Activated T-cell treated with anti-CD3 and anti-CD28 coated beads for 48 hours (primary cell): Measurements from ENCODE around the gene SMIM1.
A peak's percentile ranks its signal among the peaks of the same experiment; 100 is the strongest.
"Not testable (repeated sequence)": the region's sequence is repeated elsewhere in the genome, so short reads cannot be mapped to it uniquely, and the experiment has no call there.

Experiments used
- DNase-seq: peaks from one replicate; pipeline ENCODE4 v3.0.0-alpha.2; 2020; ENCODE audit warnings: low read depth

The SMIM1 gene

GRCh38 chr1:3736708-3737107 lies 35.8 kb upstream of the SMIM1 start:
- no peak for DNase-seq

GRCh38 chr1:3738943-3739342 lies 33.6 kb upstream of the SMIM1 start:
- no peak for DNase-seq

GRCh38 chr1:3740042-3740441 lies 32.5 kb upstream of the SMIM1 start:
- no peak for DNase-seq

GRCh38 chr1:3740752-3741151 lies 31.8 kb upstream of the SMIM1 start:
- no peak for DNase-seq

DNA sequence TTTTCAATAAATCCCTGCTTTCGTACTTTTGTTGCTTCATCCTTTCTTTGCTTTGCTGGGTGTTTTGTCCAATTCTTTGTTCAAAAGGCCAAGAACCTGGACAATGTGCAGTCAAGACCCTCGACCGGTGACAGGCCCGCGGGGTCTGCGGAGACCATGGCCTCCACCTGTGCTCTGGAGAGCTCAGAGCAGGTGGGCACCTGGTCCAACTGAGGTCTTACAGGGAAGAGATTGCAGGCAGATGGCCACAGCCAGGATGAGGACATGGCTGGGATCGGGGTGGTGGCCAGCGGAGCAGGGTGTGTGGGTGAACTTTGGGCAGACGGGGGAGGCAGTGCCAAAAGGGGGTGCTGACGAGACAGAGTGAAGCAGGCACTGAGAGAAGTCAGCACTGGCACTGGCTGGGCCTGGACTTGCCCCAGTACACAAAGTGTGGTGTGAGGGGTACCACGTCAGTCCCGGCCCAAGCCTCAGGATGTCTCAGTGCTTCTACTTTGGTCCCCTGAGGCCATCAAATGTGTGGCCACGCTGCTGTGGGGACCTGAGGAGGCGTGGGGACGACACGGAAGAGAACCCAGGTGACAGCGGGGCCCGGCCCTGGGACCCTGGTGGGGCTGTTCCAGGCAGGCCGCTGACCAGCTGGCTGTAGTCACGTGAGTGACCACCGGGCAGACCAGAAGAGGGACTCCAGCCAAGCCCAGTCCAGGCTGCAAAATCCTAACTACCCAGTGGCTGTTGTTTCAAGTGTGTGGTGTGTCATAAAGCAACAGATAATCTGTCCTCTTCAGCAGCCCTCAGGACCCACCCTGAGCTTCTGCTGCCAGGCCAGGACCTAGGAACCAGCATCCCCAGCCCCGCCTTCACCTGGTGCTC lies 30.7 kb upstream of the SMIM1 start:
- DNase-seq = no peak

DNA sequence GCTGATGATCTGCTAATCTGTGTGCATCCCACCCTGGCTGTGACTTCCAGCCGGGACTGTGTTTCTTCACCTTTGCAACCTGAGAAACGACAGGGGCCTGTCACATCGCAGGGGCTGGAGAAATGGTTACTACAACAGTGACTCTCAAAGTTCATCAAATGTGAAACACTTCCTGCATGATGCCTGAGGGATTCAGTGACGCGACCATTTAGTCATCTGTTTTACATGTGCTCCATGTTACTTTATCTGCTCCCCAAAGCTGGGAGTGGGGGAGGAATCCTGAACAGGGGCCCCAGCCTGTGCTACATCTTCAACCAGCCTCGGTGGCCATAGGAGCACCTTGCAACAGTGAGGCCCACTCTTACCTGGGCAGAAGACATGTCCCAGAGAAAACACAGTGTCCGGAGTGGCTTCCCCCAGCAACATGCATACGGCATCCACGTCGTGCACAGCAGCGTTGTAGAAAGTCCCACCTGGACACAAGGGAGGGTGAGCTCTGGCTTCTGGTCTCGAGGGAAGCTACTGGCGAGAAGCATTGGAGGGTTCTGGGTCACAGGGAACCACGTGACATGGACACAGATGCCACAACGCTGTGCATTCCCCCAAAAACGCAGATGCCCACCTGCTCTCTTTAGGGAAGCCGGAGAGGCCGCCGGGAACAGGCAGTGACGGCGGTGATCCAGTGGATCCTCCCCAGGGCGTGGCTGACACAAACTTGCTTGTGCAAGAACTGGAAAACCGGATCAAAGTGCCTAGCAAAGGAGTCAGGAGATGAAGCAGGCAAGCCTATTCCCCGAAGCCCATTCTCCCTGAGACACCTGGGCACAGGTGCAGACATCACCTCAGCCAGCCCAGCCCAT lies 29.9 kb upstream of the SMIM1 start:
- DNase-seq = no peak

GRCh38 chr1:3743421-3743820 lies 29.1 kb upstream of the SMIM1 start:
- DNase-seq = no peak

GRCh38 chr1:3743826-3744225 lies 28.7 kb upstream of the SMIM1 start:
- no peak for DNase-seq

DNA sequence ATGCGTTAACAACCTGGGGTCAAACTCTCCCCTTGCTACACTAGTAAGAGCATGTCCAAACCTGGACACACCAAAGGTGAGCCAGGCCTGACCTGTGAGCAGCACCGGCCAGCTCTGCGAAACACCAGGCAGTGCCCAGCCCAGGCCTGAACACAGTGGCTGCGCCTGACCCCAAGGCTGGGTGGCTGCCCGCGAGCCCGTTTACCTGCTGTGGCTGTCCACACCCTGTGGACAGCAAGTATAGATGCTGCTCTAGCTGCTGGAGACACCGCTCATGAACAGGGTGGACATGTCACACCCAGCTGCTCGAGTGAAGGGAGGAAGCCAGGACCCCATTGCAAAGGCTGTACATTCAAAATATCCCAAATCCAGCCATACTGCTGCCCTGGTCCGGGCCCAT lies 27.9 kb upstream of the SMIM1 start:
- DNase-seq = no peak

DNA sequence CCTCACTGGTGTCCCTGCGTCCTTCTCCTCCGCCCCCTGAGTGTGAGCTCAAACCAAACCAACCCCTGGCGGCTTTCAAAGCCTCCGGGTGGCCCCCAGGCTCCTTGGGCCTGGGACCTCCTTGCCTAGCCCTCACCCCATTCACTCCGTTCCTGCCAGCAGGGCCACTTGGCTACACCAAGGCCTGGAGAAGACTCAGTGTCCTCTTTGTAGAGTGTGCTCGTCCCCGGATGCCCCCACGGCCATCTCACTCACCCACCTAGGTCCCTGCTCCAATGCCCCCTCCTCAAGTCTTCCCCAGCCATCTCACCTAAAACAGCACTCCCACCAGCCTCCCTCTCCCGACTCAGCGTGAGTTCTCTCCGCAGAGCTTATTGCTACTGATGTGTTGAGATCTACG lies 27.5 kb upstream of the SMIM1 start:
- no peak for DNase-seq

- DNase-seq = no peak
Measured at GRCh38 chr1:3745590-3746381, 26.8 kb upstream of the SMIM1 start.

- no peak for DNase-seq
Measured at GRCh38 chr1:3746389-3746829, 26.1 kb upstream of the SMIM1 start.

DNA sequence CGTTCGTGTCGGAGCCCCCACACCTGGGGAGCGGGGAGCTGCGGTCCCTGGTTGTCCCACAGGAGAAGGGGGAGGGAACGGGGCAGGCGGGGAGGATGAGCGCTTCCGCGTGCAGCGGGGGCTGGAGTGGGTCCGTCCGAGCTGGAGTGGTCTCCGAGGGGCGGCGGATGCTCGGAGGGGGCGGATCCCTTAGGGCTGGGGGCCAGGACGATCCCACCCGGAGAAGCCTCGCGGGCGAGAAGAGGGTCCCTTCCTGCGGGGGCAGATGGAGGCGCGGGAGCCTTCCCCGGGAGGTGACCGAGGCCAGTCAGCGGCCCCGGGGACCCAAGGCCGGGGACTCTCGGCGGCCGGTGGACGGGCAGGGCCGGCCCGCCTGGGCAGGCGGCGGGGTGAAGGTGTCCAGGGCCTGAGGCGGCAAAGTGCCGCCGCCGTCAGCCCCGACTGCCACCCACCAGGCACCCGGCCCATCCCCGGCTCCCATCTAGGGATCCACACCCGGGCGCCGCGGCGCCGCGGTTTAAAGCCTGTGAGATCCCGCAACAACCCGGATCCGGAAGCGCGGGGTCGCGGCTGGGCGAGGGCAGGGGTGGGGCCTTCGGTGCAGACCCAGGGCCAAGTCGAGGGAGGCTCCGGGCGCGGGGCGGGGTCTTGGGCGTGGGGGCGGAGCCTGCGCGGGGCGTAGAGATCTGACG lies 25.6 kb upstream of the SMIM1 start:
- peak; percentile 88 for DNase-seq

- no peak for DNase-seq
Measured at GRCh38 chr1:3747522-3747848, 25.1 kb upstream of the SMIM1 start.

- no peak for DNase-seq
Measured at GRCh38 chr1:3747903-3748302, 24.6 kb upstream of the SMIM1 start.

DNA sequence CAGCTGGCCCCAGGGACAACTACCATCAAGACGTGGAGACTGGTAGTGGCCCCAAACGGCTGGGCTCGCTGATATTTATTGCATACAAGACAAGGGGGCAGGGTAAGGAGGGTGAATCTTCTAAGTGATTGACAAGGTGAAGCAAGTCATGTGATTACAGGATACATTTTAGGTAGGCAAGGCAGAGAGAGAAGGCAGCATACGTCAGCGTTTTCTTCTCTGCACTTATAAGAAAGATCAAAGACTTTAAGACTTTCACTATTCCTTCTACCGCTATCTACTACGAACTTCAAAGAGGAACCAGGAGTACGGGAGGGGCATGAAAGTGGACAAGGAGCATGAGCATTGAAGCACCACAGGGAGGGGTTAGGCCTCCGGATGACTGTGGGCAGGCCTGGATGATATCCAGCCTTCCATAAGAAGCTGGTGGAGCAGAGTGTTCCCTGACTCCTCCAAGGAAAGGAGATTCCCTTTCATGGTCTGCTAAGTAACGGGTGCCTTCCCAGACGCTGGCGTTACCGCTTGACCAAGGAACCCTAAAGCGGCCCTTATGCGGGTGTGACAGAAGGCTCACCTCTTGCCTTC lies 24.1 kb upstream of the SMIM1 start:
- DNase-seq = not testable (repeated sequence)

DNA sequence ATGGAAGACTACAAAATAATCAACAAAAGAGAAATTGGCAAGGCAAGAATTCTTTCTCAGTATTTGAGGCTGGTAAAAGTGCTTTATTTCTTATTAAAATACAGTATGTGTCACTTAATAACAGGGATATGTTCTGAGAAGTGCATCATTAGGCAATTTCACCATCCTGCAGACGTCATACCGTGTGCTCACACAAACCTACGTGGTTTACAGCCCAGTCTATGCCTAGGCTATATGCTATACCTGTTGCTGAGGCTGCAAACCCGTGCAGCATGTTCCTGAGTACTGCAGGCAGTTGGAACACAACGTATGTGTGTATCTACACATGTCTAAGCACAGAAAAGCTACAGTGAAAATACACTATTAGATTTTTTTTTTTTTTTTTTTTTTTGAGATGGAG lies 23.0 kb upstream of the SMIM1 start:
- no peak for DNase-seq

DNA sequence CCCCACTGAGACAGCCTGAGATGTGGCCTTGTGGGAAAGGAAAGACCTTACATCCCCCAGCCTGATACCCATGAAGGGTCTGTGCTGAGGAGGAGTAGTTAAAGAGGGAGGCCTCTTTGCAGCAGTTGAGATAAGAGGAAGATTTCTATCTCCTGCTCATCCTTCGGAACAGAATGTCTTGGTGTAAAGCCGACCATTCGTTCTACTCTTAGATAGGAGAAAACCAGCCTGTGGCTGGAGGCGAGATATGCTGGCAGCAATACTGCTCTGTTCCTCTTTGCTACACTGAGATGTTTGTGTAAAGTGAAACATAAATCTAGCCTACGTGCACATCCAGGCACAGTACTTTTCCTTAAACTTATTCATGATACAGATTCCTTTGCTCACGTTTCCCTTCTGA lies 21.8 kb upstream of the SMIM1 start:
- DNase-seq = no peak

DNA sequence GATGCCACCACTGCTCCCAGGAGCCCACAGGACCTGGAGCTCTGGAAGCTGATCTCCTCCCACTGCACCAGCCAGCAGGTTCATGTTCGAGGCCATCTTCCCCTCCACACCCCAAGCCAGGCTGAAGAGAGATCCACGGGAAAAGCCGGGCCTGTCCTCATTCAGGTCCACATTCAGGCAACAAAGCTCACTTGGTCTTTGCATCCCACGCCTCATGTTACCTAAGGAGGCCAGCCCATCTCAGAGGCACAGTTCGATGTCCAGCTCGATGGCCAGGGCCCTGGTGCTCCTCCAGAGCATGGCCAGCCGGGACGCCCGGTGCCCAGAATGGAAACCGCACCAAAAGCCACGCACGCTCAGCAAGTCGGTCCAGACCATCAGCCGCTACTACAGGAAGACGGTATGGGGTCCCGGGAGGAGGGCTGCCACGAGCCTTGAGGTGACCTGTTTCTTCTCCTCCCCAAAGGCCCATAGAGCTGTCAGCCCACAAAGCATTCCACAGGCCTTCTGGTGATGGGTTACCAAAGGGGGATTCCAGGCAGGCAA lies 20.1 kb upstream of the SMIM1 start, which contains the start of gene CCDC27:
CCDC27 (plus strand) TSS at position 51 of the 546 bp plus-strand sequence; CDS start at position 83, 32 bp downstream.
- no peak for DNase-seq

DNA sequence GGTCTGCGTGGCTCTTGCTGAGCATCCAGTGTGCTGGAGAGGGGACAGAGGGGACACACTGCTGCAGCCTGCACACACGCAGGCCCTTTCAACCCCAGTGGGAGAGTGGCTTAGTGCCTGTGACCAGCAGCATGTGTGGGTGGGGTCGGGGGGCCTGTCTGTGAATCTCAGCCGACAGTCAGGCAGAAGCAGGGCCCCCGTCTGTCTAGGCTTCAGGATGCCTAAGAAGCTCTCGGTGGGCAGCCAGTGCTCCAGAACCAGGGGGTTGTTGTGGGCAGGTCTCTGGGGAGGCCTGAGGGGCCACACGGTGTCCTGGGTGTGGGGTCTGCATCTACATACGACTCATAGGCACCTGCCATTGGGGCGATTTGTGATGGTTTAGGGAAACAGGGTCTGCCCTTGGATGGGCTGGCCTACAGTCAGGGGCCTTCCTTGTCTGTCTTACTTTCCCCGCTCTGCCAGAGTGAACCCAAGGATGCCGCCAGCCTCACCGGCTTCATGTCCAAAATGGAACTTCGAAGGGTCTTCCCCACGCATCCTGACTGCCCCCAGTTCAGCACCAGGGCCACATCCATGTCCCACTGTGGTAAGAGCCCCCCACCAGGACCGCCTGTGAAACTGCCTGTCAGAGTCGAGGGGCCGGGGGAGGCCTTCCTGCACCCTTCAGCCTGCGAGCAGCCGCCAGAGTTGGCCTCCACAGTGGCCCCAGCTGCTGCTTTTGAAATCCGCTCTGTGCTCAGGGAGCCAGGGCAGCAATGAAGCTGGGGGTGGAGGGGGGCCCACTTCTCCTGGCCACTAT lies 18.7 kb upstream of the SMIM1 start:
- DNase-seq = no peak
